Suprapubic skin (tissue), 4 donors: ENCODE results near the gene FUNDC2. TPM values are rescaled to one million over a fixed set of nuclear protein-coding genes. Genes with fewer than 3 reads are reported as not detected.
A peak's percentile ranks its signal among the peaks of the same experiment; 100 is the strongest.

Experiments used
- DNase-seq, 2 donors: peaks; one replicate each; pipeline ENCODE4 v3.0.0-alpha.2; 2019; ENCODE audit warnings: low spot score in 2 of 2
- H3K27ac ChIP-seq: fragments of 200-600 bp; sonication (generic); one replicate; pipeline ENCODE4 v1.5.1; 2019
- H3K27me3 ChIP-seq: fragments of 200-600 bp; sonication (generic); one replicate; pipeline ENCODE4 v1.5.1; 2019
- H3K36me3 ChIP-seq: fragments of 200-600 bp; sonication (generic); one replicate; pipeline ENCODE4 v1.5.1; 2019
- H3K4me1 ChIP-seq: fragments of 200-600 bp; sonication (generic); one replicate; pipeline ENCODE4 v1.5.1; 2019
- H3K4me3 ChIP-seq: fragments of 200-600 bp; sonication (generic); one replicate; pipeline ENCODE4 v1.5.1; 2019; ENCODE audit warnings: mild to moderate bottlenecking
- H3K9me3 ChIP-seq: fragments of 200-600 bp; sonication (generic); one replicate; pipeline ENCODE4 v1.5.1; 2019
- EP300 ChIP-seq: sonication (generic); formaldehyde crosslinking; IDR thresholded peaks from one replicate; pipeline ENCODE4 v1.6.1; 2017; ENCODE audit warnings: antibody characterized with exemption
- POLR2A ChIP-seq, 2 donors: fragments of 450-650 bp; IDR thresholded peaks; one replicate each; pipeline ENCODE4 v1.6.1; 2017; ENCODE audit warnings: antibody characterized with exemption in 2 of 2, mild to moderate bottlenecking in 2 of 2, moderate library complexity in 2 of 2
- POLR2AphosphoS5 ChIP-seq, 3 donors: sonication (generic); formaldehyde crosslinking; IDR thresholded peaks; one replicate each; pipeline ENCODE4 v1.6.1; 2017; ENCODE audit warnings: antibody characterized with exemption in 3 of 3
- WGBS: methylation state at CpG from one replicate; pipeline ENCODE4 v1.1.5; 2018; 5-methylcytosine and 5-hydroxymethylcytosine counted together
- total RNA-seq, 4 donors: library from RNA; depleted of rRNA; stranded (reverse); fragments of >200 nt; gene quantifications; one replicate each; pipeline ENCODE4 v1.1.0, GENCODE V29; 2016
- TF ChIP-seq, protein P1 (sequence below), 2 donors: fragments of 200-600 bp in 1 of 2; fragments of 450-650 bp in 1 of 2; sonication (generic) in 1 of 2; IDR thresholded peaks; one replicate each; pipeline ENCODE4 v1.5.1; 2016 to 2019; ENCODE audit warnings: antibody characterized with exemption in 2 of 2, mild to moderate bottlenecking in 1 of 2, moderate library complexity in 1 of 2

The FUNDC2 gene
- total RNA-seq, 4 donors from 2014 or later = 22.9 to 37.9 (median 28.6) TPM

DNA sequence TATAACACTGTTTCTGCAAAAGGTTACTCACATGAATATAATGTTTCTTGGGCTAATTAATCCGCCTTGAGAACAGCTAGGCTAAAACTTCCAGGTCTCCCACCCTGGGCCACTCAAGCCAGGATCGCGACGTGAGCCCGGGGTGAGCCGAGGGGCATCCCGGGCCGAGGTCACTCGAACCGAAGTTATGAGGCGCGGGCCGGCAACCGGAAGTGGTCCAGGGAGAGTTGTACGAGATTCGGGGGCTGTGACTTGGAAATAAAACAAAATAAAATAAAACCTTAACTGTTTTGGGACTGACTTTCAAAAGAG is 44.0 kb downstream of the FUNDC2 start:
- peak in 1 of 2 donors; percentile 63 for DNase-seq
- Histone ChIP-seq H3K27me3 (no peaks in the 10 kb centered on the region), H3K4me1 (no peaks in the 10 kb centered on the region), H3K9me3 (no peaks in the 10 kb centered on the region), H3K4me3 (peak overlapping the region; percentile 63), H3K27ac (peak overlapping the region; percentile 87), H3K36me3 (peaks cover 5% of the 10 kb centered on the region)
- 40% methylated on average over 16 of the region's 16 CpGs for WGBS
- TF ChIP-seq POLR2A (IDR thresholded peaks at IDR 0.05) (no peak), POLR2AphosphoS5 (IDR thresholded peaks at IDR 0.05) (no peak), EP300 (no peak)
- TF ChIP-seq, protein P1, sequence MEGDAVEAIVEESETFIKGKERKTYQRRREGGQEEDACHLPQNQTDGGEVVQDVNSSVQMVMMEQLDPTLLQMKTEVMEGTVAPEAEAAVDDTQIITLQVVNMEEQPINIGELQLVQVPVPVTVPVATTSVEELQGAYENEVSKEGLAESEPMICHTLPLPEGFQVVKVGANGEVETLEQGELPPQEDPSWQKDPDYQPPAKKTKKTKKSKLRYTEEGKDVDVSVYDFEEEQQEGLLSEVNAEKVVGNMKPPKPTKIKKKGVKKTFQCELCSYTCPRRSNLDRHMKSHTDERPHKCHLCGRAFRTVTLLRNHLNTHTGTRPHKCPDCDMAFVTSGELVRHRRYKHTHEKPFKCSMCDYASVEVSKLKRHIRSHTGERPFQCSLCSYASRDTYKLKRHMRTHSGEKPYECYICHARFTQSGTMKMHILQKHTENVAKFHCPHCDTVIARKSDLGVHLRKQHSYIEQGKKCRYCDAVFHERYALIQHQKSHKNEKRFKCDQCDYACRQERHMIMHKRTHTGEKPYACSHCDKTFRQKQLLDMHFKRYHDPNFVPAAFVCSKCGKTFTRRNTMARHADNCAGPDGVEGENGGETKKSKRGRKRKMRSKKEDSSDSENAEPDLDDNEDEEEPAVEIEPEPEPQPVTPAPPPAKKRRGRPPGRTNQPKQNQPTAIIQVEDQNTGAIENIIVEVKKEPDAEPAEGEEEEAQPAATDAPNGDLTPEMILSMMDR (IDR thresholded peaks at IDR 0.05) = no peak

DNA sequence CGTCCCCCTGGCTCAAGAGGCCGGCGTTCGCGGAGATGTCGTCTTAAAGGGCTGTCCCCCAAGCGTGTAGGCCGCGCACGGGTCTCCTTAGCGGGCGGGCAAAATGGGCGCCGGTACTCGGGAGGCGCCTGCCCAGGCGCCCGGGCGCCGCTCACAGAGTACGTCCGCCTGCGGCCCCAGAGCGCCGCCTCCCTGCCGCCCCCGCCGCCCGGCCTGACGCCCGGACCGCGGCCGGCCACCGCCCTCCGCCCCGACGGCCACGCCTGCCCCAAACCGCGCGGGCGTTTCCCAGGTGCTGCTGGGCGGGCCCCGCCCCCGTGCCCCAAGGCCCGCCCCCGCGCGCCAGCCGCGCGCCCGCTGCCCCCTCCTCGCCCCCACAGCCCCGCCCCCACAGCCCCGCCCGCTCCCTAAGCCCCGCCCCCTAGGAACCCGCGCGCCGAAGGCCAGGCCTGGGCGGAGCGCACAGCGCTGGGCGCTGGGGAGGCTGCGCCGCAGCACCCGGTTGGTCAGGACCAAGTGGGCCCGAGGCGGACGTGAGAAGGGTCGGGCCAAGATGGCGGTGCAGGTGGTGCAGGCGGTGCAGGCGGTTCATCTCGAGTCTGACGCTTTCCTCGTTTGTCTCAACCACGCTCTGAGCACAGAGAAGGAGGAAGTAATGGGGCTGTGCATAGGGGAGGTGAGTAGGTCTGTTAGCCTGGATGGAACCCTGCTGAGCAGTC is 44.5 kb downstream of the FUNDC2 start, which contains the start of the genes BRCC3, CMC4 and MTCP1:
BRCC3 (plus strand) TSS at position 534 of the 719 bp plus-strand sequence; CDS start at position 554, 20 bp downstream.
CMC4 (minus strand) TSS at position 162 of the 719 bp plus-strand sequence. CDS start 7,113 bp downstream, outside the sequence.
MTCP1 (minus strand) TSS at position 162 of the 719 bp plus-strand sequence. CDS start 5,126 bp downstream, outside the sequence.
- Histone ChIP-seq H3K4me1 (no peaks in the 10 kb centered on the region), H3K4me3 (peak within 1 kb of the TSS; percentile 63), H3K27ac (peak within 1 kb of the TSS; percentile 87), H3K9me3 (no peaks in the 10 kb centered on the region), H3K36me3 (peaks cover 6% of the 10 kb centered on the region), H3K27me3 (no peaks in the 10 kb centered on the region)
- WGBS = 48% methylated on average over 45 of the region's 81 CpGs
- TF ChIP-seq, protein P1 (IDR thresholded peaks at IDR 0.05) = no peak
- TF ChIP-seq POLR2AphosphoS5 (IDR thresholded peaks at IDR 0.05) = peak in 1 of 3 donors; percentile 27
- peak in 1 of 2 donors; percentile 68 for TF ChIP-seq POLR2A (IDR thresholded peaks at IDR 0.05)
- no peak for TF ChIP-seq EP300
- peak; percentile 78 to 82 for DNase-seq

DNA sequence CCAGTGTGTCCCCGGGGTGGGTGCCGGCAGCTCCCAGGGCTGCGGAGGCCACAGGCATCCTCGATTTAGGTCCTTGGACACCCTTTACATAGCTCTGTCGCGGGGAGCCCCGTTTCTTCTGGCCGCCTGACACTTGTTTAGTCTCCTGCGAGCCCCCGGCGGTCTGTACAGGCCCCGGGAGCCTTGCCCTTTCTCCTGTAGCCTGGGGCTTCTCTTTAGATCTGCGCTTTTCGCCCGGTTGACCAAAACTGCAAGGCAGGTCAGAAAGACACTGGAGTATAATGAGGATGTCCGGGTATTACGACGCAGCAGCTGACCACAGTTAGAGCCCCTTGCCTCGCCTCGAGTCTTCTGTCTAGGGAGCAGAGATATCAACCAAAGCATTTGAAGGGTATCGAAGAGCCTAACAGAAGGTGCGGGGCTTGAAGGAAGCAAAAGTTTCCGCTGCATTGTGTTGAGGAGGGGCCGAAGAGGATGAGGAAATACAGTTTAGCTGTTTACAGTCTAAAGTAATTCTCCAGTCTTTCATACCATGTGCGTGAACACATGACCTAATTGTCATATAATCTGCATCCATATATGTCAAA is 45.1 kb downstream of the FUNDC2 start:
- H3K4me1 ChIP-seq = no peaks in the 10 kb centered on the region
- TF ChIP-seq POLR2AphosphoS5 (IDR thresholded peaks at IDR 0.05) (no peak), POLR2A (IDR thresholded peaks at IDR 0.05) (no peak), EP300 (no peak)
- TF ChIP-seq, protein P1 (IDR thresholded peaks at IDR 0.05) = no peak
- DNase-seq = peak in 1 of 2 donors; percentile 62
- H3K4me3 ChIP-seq = peak overlapping the region; percentile 63
- 46% methylated on average over 25 of the region's 25 CpGs for WGBS
- H3K36me3 ChIP-seq = peaks cover 10% of the 10 kb centered on the region
- H3K27me3 ChIP-seq = no peaks in the 10 kb centered on the region
- H3K9me3 ChIP-seq = no peaks in the 10 kb centered on the region
- peak overlapping the region; percentile 87 for H3K27ac ChIP-seq

DNA sequence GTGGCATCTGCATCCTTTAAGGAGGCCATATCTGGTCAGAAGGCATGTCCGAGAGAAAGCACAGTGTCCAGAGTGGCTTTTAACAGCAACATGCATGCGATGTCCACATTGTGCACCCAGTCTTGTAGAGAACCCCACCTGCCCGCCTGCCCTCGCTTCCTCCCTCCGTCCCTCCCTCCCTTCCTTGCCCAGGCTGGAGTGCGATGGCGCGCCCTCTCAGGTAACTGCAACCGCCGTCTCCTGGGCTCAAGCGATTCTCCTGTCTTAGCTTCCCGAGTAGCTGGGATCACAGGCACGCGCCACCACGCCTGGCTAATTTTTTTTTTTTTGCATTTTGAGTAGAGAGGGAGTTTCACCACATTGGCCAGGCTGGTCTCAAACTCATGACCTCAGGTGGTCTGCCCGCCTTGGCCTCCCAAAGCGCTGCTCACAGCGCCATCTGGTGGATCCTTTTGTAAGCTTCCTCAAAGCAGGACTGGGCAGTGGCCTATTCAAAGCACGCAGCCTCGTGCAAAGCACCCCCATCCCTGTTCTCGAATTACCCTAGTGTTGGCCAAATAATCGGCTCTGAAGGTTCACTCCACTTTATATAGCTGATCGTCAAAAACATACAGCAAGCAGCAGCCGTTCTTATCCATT is 59.7 kb downstream of the FUNDC2 start:
- Histone ChIP-seq H3K27me3 (no peaks in the 10 kb centered on the region), H3K9me3 (no peaks in the 10 kb centered on the region), H3K36me3 (peaks cover 7% of the 10 kb centered on the region), H3K4me1 (no peaks in the 10 kb centered on the region), H3K27ac (no peak overlapping the region), H3K4me3 (no peak overlapping the region)
- no peak for DNase-seq
- WGBS = 77% methylated on average over 24 of the region's 24 CpGs
- TF ChIP-seq, protein P1 (IDR thresholded peaks at IDR 0.05) = peak in 1 of 2 donors; percentile 20
- TF ChIP-seq POLR2A (IDR thresholded peaks at IDR 0.05) = no peak
